Activated naive CD4-positive, alpha-beta T cell treated with anti-CD3 and anti-CD28 coated beads, Interleukin-2, amount 50 U/mL, for 72 hours (primary cell): ENCODE data around the gene BATF3. TPM values are rescaled to one million over a fixed set of nuclear protein-coding genes. Genes with fewer than 3 reads are reported as not detected.
"Not testable (repeated sequence)": the region's sequence is repeated elsewhere in the genome, so short reads cannot be mapped to it uniquely, and the experiment has no call there.

Experiments
- ATAC-seq, 2 donors: fragments of 150-1000 bp; cut with Tn5 transposase; 2 replicates each; pipeline ENCODE4 v1.10.0; 2021; ENCODE audit warnings: mild to moderate bottlenecking in 2 of 2, moderate library complexity in 2 of 2
- DNase-seq, 2 donors: peaks; one replicate each; pipeline ENCODE4 v3.0.0; 2021 to 2022; ENCODE audit warnings: low spot score in 2 of 2
- H3K27ac Mint-ChIP-seq, 2 donors: one replicate each; pipeline ENCODE4 v1.8.0; 2022; ENCODE audit warnings: mild to moderate bottlenecking in 2 of 2, mixed read lengths in 2 of 2
- H3K36me3 Mint-ChIP-seq, 2 donors: one replicate each; pipeline ENCODE4 v1.8.0; 2022; ENCODE audit warnings: mixed read lengths in 2 of 2
- H3K9me3 Mint-ChIP-seq, 2 donors: one replicate each; pipeline ENCODE4 v1.8.0; 2022; ENCODE audit warnings: mixed read lengths in 2 of 2
- total RNA-seq, 2 donors: library from RNA; stranded (reverse); gene quantifications; one replicate each; pipeline ENCODE4 v1.2.3, GENCODE V29; 2022

The BATF3 gene
- total RNA-seq: 10 to 100 TPM; 14.0 to 31.4 TPM

GRCh38 chr1:212699625-212700222 is at the start of gene BATF3:
Gene BATF3 (minus strand): TSS chr1:212699840. CDS start chr1:212699762, 78 bp downstream.
- ATAC-seq (peak; percentile 35 to 45), DNase-seq (no peak)
- Mint-ChIP-seq H3K27ac (peak within 1 kb of the TSS; percentile 56 to 82), H3K36me3 (peaks cover 11 to 12% of the 10 kb centered on the region in 2 donors), H3K9me3 (no peaks in the 10 kb centered on the region)

GRCh38 chr1:212746546-212746945 is 46.9 kb upstream of the BATF3 start:
- peaks cover 4 to 21% of the 10 kb centered on the region in 2 donors for H3K36me3 Mint-ChIP-seq
- no peak overlapping the region for H3K27ac Mint-ChIP-seq
- H3K9me3 Mint-ChIP-seq: peaks cover 0 to 13% of the 10 kb centered on the region in 2 donors

GRCh38 chr1:212745303-212745702 is 45.7 kb upstream of the BATF3 start:
- no peak for DNase-seq
- Mint-ChIP-seq H3K36me3 (peaks cover 7 to 28% of the 10 kb centered on the region in 2 donors), H3K27ac (no peak overlapping the region), H3K9me3 (peaks cover 0 to 18% of the 10 kb centered on the region in 2 donors)
- ATAC-seq: peak in 1 of 2 donors; percentile 39

More at GRCh38 chr1:212746546-212746945, 46.9 kb upstream of the BATF3 start:
- ATAC-seq (peak in 1 of 2 donors; percentile 32), DNase-seq (no peak)

- H3K36me3 Mint-ChIP-seq: peaks cover 7 to 28% of the 10 kb centered on the region in 2 donors
- no peak for DNase-seq
- ATAC-seq: no peak
- H3K27ac Mint-ChIP-seq: peak overlapping the region in 1 of 2 donors; percentile 27
- H3K9me3 Mint-ChIP-seq: peaks cover 0 to 18% of the 10 kb centered on the region in 2 donors
Observed at GRCh38 chr1:212743901-212744475, 44.3 kb upstream of the BATF3 start.

- no peak for DNase-seq
- Mint-ChIP-seq H3K36me3 (peaks cover 13 to 32% of the 10 kb centered on the region in 2 donors), H3K9me3 (peaks cover 0 to 11% of the 10 kb centered on the region in 2 donors), H3K27ac (peak overlapping the region in 1 of 2 donors; percentile 95)
- ATAC-seq: peak in 1 of 2 donors; percentile 73
Observed at GRCh38 chr1:212738330-212738729, 38.7 kb upstream of the BATF3 start.

- peaks cover 0 to 11% of the 10 kb centered on the region in 2 donors for H3K9me3 Mint-ChIP-seq
- ATAC-seq (no peak), DNase-seq (no peak)
- H3K27ac Mint-ChIP-seq: no peak overlapping the region
- H3K36me3 Mint-ChIP-seq: peaks cover 13 to 35% of the 10 kb centered on the region in 2 donors
Observed at GRCh38 chr1:212737559-212737958, 37.9 kb upstream of the BATF3 start.

GRCh38 chr1:212733109-212733508 is 33.5 kb upstream of the BATF3 start:
- ATAC-seq: no peak
- Mint-ChIP-seq H3K36me3 (peaks cover 6 to 22% of the 10 kb centered on the region in 2 donors), H3K27ac (no peak overlapping the region), H3K9me3 (no peaks in the 10 kb centered on the region)
- no peak for DNase-seq

- DNase-seq (no peak), ATAC-seq (no peak)
- Mint-ChIP-seq H3K9me3 (no peaks in the 10 kb centered on the region), H3K27ac (no peak overlapping the region), H3K36me3 (peaks cover 6 to 26% of the 10 kb centered on the region in 2 donors)
Observed at GRCh38 chr1:212731630-212732029, 32.0 kb upstream of the BATF3 start.

- H3K9me3 Mint-ChIP-seq: peaks cover 0 to 11% of the 10 kb centered on the region in 2 donors
- no peak for ATAC-seq
- no peak for DNase-seq
- no peak overlapping the region for H3K27ac Mint-ChIP-seq
- H3K36me3 Mint-ChIP-seq: peaks cover 10 to 45% of the 10 kb centered on the region in 2 donors
Observed at GRCh38 chr1:212728606-212729005, 29.0 kb upstream of the BATF3 start.

GRCh38 chr1:212727386-212728181 is 27.9 kb upstream of the BATF3 start:
- Mint-ChIP-seq H3K36me3 (peaks cover 14 to 50% of the 10 kb centered on the region in 2 donors), H3K27ac (no peak overlapping the region), H3K9me3 (peaks cover 0 to 15% of the 10 kb centered on the region in 2 donors)
- no peak for DNase-seq
- peak in 1 of 2 donors; percentile 64 for ATAC-seq

- not testable (repeated sequence) for DNase-seq, ATAC-seq, H3K27ac Mint-ChIP-seq
- peaks cover 14 to 52% of the 10 kb centered on the region in 2 donors for H3K36me3 Mint-ChIP-seq
- peaks cover 0 to 15% of the 10 kb centered on the region in 2 donors for H3K9me3 Mint-ChIP-seq
Observed at GRCh38 chr1:212724679-212725078, 25.0 kb upstream of the BATF3 start.

- H3K9me3 Mint-ChIP-seq: peaks cover 0 to 15% of the 10 kb centered on the region in 2 donors
- ATAC-seq (peak; percentile 31 to 35), DNase-seq (no peak)
- peaks cover 14 to 44% of the 10 kb centered on the region in 2 donors for H3K36me3 Mint-ChIP-seq
- H3K27ac Mint-ChIP-seq: peak overlapping the region; percentile 53 to 79
Observed at GRCh38 chr1:212722270-212722957, 22.8 kb upstream of the BATF3 start.

- Mint-ChIP-seq H3K27ac (peak overlapping the region; percentile 53 to 79), H3K36me3 (peaks cover 14 to 36% of the 10 kb centered on the region in 2 donors), H3K9me3 (peaks cover 0 to 15% of the 10 kb centered on the region in 2 donors)
- DNase-seq: peak in 1 of 2 donors; percentile 42
- peak; percentile 88 to 90 for ATAC-seq
Observed at GRCh38 chr1:212721388-212722247, 22.0 kb upstream of the BATF3 start.

GRCh38 chr1:212719633-212720032 is 20.0 kb upstream of the BATF3 start:
- ATAC-seq: no peak
- H3K36me3 Mint-ChIP-seq: peaks cover 7 to 22% of the 10 kb centered on the region in 2 donors
- no peak overlapping the region for H3K27ac Mint-ChIP-seq
- DNase-seq: no peak
- H3K9me3 Mint-ChIP-seq: peaks cover 0 to 7% of the 10 kb centered on the region in 2 donors

GRCh38 chr1:212718499-212718898 is 18.9 kb upstream of the BATF3 start:
- DNase-seq (no peak), ATAC-seq (no peak)
- peaks cover 3 to 11% of the 10 kb centered on the region in 2 donors for H3K36me3 Mint-ChIP-seq
- H3K27ac Mint-ChIP-seq: no peak overlapping the region
- peaks cover 0 to 3% of the 10 kb centered on the region in 2 donors for H3K9me3 Mint-ChIP-seq
